ENCODE results near the gene MYOZ3. TPM values are rescaled to one million over a fixed set of nuclear protein-coding genes. Genes with fewer than 3 reads are reported as not detected.

The MYOZ3 gene
- total and polyA plus RNA-seq, 2 donors (not counting 1 experiment from before 2014, with no cell fraction given) = 0.04 TPM; not detected in 1

DNA sequence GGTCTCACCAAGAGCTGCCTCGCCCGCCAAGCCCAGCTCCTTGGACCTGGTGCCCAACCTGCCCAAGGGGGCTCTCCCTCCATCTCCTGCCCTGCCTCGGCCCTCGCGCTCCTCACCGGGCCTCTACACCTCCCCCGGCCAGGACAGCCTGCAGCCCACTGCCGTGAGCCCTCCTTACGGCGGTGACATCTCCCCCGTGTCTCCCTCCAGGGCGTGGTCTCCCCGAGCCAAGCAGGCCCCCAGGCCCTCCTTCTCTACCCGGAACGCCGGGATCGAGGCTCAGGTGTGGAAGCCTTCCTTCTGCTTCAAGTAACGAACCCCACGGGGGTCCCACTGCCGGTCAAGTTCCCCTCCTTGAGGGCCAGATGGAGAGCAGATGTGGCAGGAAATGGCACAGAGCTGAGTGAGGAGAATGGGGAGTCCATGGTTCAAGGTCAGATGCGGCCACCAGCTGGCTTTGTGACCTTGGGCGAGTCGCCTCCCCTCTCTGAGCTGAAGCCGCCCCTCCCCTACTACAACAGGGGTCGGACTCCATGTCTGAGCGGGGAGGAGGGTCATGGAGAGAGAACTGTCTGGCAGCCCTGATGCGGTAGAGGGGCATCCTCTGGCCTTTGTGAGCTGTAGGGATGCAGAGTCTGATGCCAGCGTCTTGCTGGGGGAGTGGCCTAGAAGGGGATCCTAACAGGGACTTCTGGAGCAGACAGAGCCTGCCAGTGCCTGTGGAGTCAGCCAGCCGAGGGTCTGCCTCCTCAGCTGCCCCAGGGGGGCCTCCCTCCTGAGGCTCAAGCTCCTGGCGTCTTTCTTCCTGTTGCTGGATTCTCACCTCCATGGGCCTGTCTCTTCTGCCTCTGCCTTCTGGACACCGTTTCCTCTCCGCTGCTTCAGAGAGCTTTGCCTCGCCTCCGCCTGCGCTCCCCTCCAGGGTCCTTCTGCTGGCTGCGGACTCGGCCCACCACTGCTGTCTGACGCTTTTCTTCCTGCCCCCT, 10.7 kb upstream of the MYOZ3 start:
- ChIA-PET POLR2A (no interaction called here), CTCF (interaction anchor here (1.3 kb wide), 1 partner anchor 8 kb away, joined by 5 read pairs; no protein-coding TSS in a partner anchor)
- TF ChIP-seq, protein P1, sequence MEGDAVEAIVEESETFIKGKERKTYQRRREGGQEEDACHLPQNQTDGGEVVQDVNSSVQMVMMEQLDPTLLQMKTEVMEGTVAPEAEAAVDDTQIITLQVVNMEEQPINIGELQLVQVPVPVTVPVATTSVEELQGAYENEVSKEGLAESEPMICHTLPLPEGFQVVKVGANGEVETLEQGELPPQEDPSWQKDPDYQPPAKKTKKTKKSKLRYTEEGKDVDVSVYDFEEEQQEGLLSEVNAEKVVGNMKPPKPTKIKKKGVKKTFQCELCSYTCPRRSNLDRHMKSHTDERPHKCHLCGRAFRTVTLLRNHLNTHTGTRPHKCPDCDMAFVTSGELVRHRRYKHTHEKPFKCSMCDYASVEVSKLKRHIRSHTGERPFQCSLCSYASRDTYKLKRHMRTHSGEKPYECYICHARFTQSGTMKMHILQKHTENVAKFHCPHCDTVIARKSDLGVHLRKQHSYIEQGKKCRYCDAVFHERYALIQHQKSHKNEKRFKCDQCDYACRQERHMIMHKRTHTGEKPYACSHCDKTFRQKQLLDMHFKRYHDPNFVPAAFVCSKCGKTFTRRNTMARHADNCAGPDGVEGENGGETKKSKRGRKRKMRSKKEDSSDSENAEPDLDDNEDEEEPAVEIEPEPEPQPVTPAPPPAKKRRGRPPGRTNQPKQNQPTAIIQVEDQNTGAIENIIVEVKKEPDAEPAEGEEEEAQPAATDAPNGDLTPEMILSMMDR (IDR thresholded peaks at IDR 0.05) = no peak
- TF ChIP-seq EZH2 (IDR thresholded peaks at IDR 0.05; ENCODE audit: borderline replicate concordance, insufficient read depth, low read depth, low read length, poor library complexity, severe bottlenecking) = no peak
- Histone ChIP-seq H3K4me3 (ENCODE audit: control extremely low read depth in 1 of 5, extremely low read depth in 1 of 5, insufficient read depth in 1 of 5, low read depth in 2 of 5, low read length in 4 of 5) (no peak overlapping the region), H3K79me2 (ENCODE audit: control insufficient read depth, insufficient read depth, low read length) (no peaks in the 10 kb centered on the region), H3K36me3 (replicated peaks in 1 of 2; ENCODE audit: control extremely low read depth in 1 of 2, control insufficient read depth in 1 of 2, extremely low read depth in 1 of 2, insufficient read depth in 2 of 2, low read length in 1 of 2) (peaks cover 0 to 19% of the 10 kb centered on the region in 2 experiments), H3K9ac (ENCODE audit: low read length) (no peak overlapping the region), H3K4me1 (ENCODE audit: control insufficient read depth in 2 of 2, insufficient read depth in 2 of 2, low read length in 2 of 2) (no peaks in the 10 kb centered on the region), H3K27ac (ENCODE audit: low read length in 2 of 2) (no peak overlapping the region), H3K9me3 (ENCODE audit: control extremely low read depth in 1 of 3, control insufficient read depth in 2 of 3, insufficient read depth in 1 of 3, low read length in 2 of 3) (no peaks in the 10 kb centered on the region), H3K4me2 (replicated peaks; ENCODE audit: low read depth, low read length, poor library complexity, severe bottlenecking) (no peak overlapping the region), H4K20me1 (ENCODE audit: control insufficient read depth, insufficient read depth, low read length, poor library complexity, severe bottlenecking) (no peaks in the 10 kb centered on the region), H2AFZ (ENCODE audit: insufficient read depth, low read depth, low read length, poor library complexity, severe bottlenecking) (no peak overlapping the region), H3K27me3 (replicated peaks in 1 of 4; ENCODE audit: control extremely low read depth in 1 of 4, control insufficient read depth in 3 of 4, insufficient read depth in 4 of 4, low read length in 3 of 4) (no peaks in the 10 kb centered on the region)
- DNase-seq (no peak), ATAC-seq (ENCODE audit: low read depth) (no peak)
- H3K4me1 Mint-ChIP-seq = peaks cover 11% of the 10 kb centered on the region
- no peaks in the 10 kb centered on the region for H3K27me3 Mint-ChIP-seq
- H3K9me3 Mint-ChIP-seq (ENCODE audit: insufficient read depth) = no peaks in the 10 kb centered on the region
- WGBS (ENCODE audit: insufficient coverage) = 92% methylated on average over 33 of the region's 38 CpGs
- H3K27ac Mint-ChIP-seq = no peak overlapping the region
- H3K4me3 Mint-ChIP-seq = no peak overlapping the region
- intact Hi-C loops (cut with micrococcal nuclease) = no loop called here

DNA sequence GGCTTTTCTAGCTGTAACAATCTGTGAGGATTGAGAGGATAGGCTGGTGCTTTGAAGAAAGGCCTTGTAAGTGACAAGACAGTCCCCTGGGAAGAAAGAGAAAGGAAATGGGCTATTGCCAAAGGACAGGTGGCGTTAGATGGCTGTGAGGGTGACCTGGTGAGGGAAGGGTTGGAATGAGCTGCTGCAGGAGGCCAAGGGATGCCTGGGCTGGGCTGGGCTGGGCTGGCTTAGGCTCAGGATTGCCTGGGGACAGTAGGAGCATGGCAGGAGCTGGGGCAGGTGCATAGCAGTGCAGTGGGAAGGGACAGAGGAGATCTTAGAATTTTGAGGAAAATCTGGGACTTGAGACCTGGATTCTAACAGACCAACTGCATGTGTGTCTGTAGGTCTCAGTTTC, 9.7 kb upstream of the MYOZ3 start:
- H3K4me1 ChIP-seq (ENCODE audit: control insufficient read depth in 2 of 2, insufficient read depth in 2 of 2, low read length in 2 of 2) = peaks cover 5% of the 10 kb centered on the region in 2 donors
- DNase-seq (no peak), ATAC-seq (ENCODE audit: low read depth) (no peak)
- H3K27ac ChIP-seq (ENCODE audit: low read length in 2 of 2) = no peak overlapping the region
- 30% methylated on average over 1 of the region's 1 CpG for WGBS (ENCODE audit: insufficient coverage)
- Mint-ChIP-seq H3K4me3 (no peak overlapping the region), H3K27me3 (no peaks in the 10 kb centered on the region), H3K4me1 (peaks cover 14% of the 10 kb centered on the region), H3K27ac (no peak overlapping the region), H3K9me3 (ENCODE audit: insufficient read depth) (no peaks in the 10 kb centered on the region)
- no peak for TF ChIP-seq EZH2 (IDR thresholded peaks at IDR 0.05; ENCODE audit: borderline replicate concordance, insufficient read depth, low read depth, low read length, poor library complexity, severe bottlenecking)
- no peaks in the 10 kb centered on the region for H3K79me2 ChIP-seq (ENCODE audit: control insufficient read depth, insufficient read depth, low read length)
- H3K27me3 ChIP-seq (replicated peaks in 1 of 4; ENCODE audit: control extremely low read depth in 1 of 4, control insufficient read depth in 3 of 4, insufficient read depth in 4 of 4, low read length in 3 of 4) = no peaks in the 10 kb centered on the region
- H3K9ac ChIP-seq (ENCODE audit: low read length) = no peak overlapping the region
- H4K20me1 ChIP-seq (ENCODE audit: control insufficient read depth, insufficient read depth, low read length, poor library complexity, severe bottlenecking) = no peaks in the 10 kb centered on the region
- H3K9me3 ChIP-seq (ENCODE audit: control extremely low read depth in 1 of 3, control insufficient read depth in 2 of 3, insufficient read depth in 1 of 3, low read length in 2 of 3) = no peaks in the 10 kb centered on the region
- H3K4me3 ChIP-seq (ENCODE audit: control extremely low read depth in 1 of 5, extremely low read depth in 1 of 5, insufficient read depth in 1 of 5, low read depth in 2 of 5, low read length in 4 of 5) = no peak overlapping the region
- intact Hi-C loops (cut with micrococcal nuclease) = no loop called here
- ChIA-PET POLR2A (no interaction called here), CTCF (interaction anchor here (1.0 to 1.3 kb wide), 2 partner anchors 9 to 90 kb away, joined by 5 read pairs; no protein-coding TSS in a partner anchor)
- no peak overlapping the region for H2AFZ ChIP-seq (ENCODE audit: insufficient read depth, low read depth, low read length, poor library complexity, severe bottlenecking)
- H3K4me2 ChIP-seq (replicated peaks; ENCODE audit: low read depth, low read length, poor library complexity, severe bottlenecking) = no peak overlapping the region
- peaks cover 0 to 19% of the 10 kb centered on the region in 2 experiments for H3K36me3 ChIP-seq (replicated peaks in 1 of 2; ENCODE audit: control extremely low read depth in 1 of 2, control insufficient read depth in 1 of 2, extremely low read depth in 1 of 2, insufficient read depth in 2 of 2, low read length in 1 of 2)

Data from B cell (primary cell).